Activated T-helper 2 cell treated with anti-CD3 and anti-CD28 coated beads, Interferon-gamma antibody, Interleukin-2, Interleukin-4, amounts not matched to agents 10 μg/mL and 5 μg/mL and 100 μg/mL, durations not matched to agents 14 hours and 24 hours and 36 hours (primary cell): ENCODE measurements around the gene TCF12. TPM values are rescaled to one million over a fixed set of nuclear protein-coding genes. Genes with fewer than 3 reads are reported as not detected.
A peak's percentile ranks its signal among the peaks of the same experiment; 100 is the strongest.
"Not testable (repeated sequence)": the region's sequence is repeated elsewhere in the genome, so short reads cannot be mapped to it uniquely, and the experiment has no call there.

Source experiments
- DNase-seq: peaks from one replicate; pipeline ENCODE4 v3.0.0; 2021; ENCODE audit warnings: low spot score
- H3K27ac Mint-ChIP-seq: one replicate; pipeline ENCODE4 v1.8.0; 2021; ENCODE audit warnings: mixed read lengths
- H3K27me3 Mint-ChIP-seq: one replicate; pipeline ENCODE4 v1.8.0; 2021; ENCODE audit warnings: low read depth, mixed read lengths
- H3K36me3 Mint-ChIP-seq: one replicate; pipeline ENCODE4 v1.8.0; 2021; ENCODE audit warnings: low read depth, mixed read lengths
- H3K4me1 Mint-ChIP-seq: one replicate; pipeline ENCODE4 v1.8.0; 2021; ENCODE audit warnings: low read depth, mixed read lengths
- H3K4me3 Mint-ChIP-seq: one replicate; pipeline ENCODE4 v1.8.0; 2021; ENCODE audit warnings: low read depth, mild to moderate bottlenecking, moderate library complexity, mixed read lengths
- H3K9me3 Mint-ChIP-seq: one replicate; pipeline ENCODE4 v1.8.0; 2021; ENCODE audit warnings: mixed read lengths
- intact Hi-C: fragments of 100-400 bp; cut with micrococcal nuclease; formaldehyde crosslinking; loops from one replicate; pipeline ENCODE4 v1.15.1; 2023
- total RNA-seq: library from RNA; stranded (reverse); gene quantifications from 2 replicates; pipeline ENCODE4 v1.2.3, GENCODE V29; 2022

The TCF12 gene
- total RNA-seq, 1 donor from 2014 or later = 70.7 TPM

GRCh38 chr15:56919609-56920366 lies 1.3 kb downstream of the TCF12 start:
- intact Hi-C loops = loop anchor here (2.0 to 10.0 kb wide), 3 partner anchors 45 to 925 kb away; partner anchors contain the start of gene NEDD4
- Mint-ChIP-seq H3K27me3 (no peaks in the 10 kb centered on the region), H3K4me1 (peaks cover 35% of the 10 kb centered on the region), H3K9me3 (peaks cover 4% of the 10 kb centered on the region), H3K27ac (peak overlapping the region; percentile 88), H3K36me3 (peaks cover 37% of the 10 kb centered on the region), H3K4me3 (peak overlapping the region; percentile 92)
- DNase-seq = peak; percentile 14

- Mint-ChIP-seq H3K27me3 (no peaks in the 10 kb centered on the region), H3K9me3 (peaks cover 4% of the 10 kb centered on the region), H3K36me3 (peaks cover 38% of the 10 kb centered on the region), H3K4me3 (peak overlapping the region; percentile 92), H3K27ac (peak overlapping the region; percentile 88), H3K4me1 (peaks cover 35% of the 10 kb centered on the region)
- intact Hi-C loops = no loop called here
- no peak for DNase-seq
Observed at GRCh38 chr15:56920367-56920627, 1.9 kb downstream of the TCF12 start.

- Mint-ChIP-seq H3K4me1 (peaks cover 37% of the 10 kb centered on the region), H3K27ac (no peak overlapping the region), H3K36me3 (peaks cover 52% of the 10 kb centered on the region), H3K4me3 (no peak overlapping the region), H3K9me3 (no peaks in the 10 kb centered on the region), H3K27me3 (no peaks in the 10 kb centered on the region)
- DNase-seq = no peak
- intact Hi-C loops = no loop called here
Observed at GRCh38 chr15:56923174-56923591, 4.7 kb downstream of the TCF12 start.

- Mint-ChIP-seq H3K27me3 (no peaks in the 10 kb centered on the region), H3K4me1 (peaks cover 55% of the 10 kb centered on the region), H3K4me3 (no peak overlapping the region), H3K9me3 (no peaks in the 10 kb centered on the region), H3K36me3 (peaks cover 66% of the 10 kb centered on the region), H3K27ac (no peak overlapping the region)
- intact Hi-C loops = no loop called here
- DNase-seq = no peak
Observed at GRCh38 chr15:56927816-56928215, 9.4 kb downstream of the TCF12 start.

- H3K9me3 Mint-ChIP-seq = no peaks in the 10 kb centered on the region
- H3K27ac Mint-ChIP-seq = no peak overlapping the region
- intact Hi-C loops = no loop called here
- no peaks in the 10 kb centered on the region for H3K27me3 Mint-ChIP-seq
- no peak for DNase-seq
- H3K36me3 Mint-ChIP-seq = peaks cover 60% of the 10 kb centered on the region
- H3K4me1 Mint-ChIP-seq = peaks cover 48% of the 10 kb centered on the region
- no peak overlapping the region for H3K4me3 Mint-ChIP-seq
Observed at GRCh38 chr15:56929399-56929798, 11.0 kb downstream of the TCF12 start.

GRCh38 chr15:56929933-56930332 lies 11.5 kb downstream of the TCF12 start:
- Mint-ChIP-seq H3K4me3 (no peak overlapping the region), H3K9me3 (no peaks in the 10 kb centered on the region), H3K27ac (no peak overlapping the region), H3K36me3 (peaks cover 61% of the 10 kb centered on the region), H3K4me1 (peaks cover 47% of the 10 kb centered on the region), H3K27me3 (no peaks in the 10 kb centered on the region)
- DNase-seq = no peak
- intact Hi-C loops = no loop called here

GRCh38 chr15:56930669-56931313 lies 12.3 kb downstream of the TCF12 start:
- H3K27me3 Mint-ChIP-seq = no peaks in the 10 kb centered on the region
- no peak overlapping the region for H3K27ac Mint-ChIP-seq
- no peaks in the 10 kb centered on the region for H3K9me3 Mint-ChIP-seq
- peaks cover 45% of the 10 kb centered on the region for H3K4me1 Mint-ChIP-seq
- H3K36me3 Mint-ChIP-seq = peaks cover 62% of the 10 kb centered on the region
- intact Hi-C loops = no loop called here
- no peak for DNase-seq
- H3K4me3 Mint-ChIP-seq = no peak overlapping the region

GRCh38 chr15:56931639-56932508 lies 13.4 kb downstream of the TCF12 start:
- H3K27me3 Mint-ChIP-seq = no peaks in the 10 kb centered on the region
- H3K4me3 Mint-ChIP-seq = no peak overlapping the region
- no peak for DNase-seq
- peaks cover 10% of the 10 kb centered on the region for H3K9me3 Mint-ChIP-seq
- H3K27ac Mint-ChIP-seq = no peak overlapping the region
- peaks cover 50% of the 10 kb centered on the region for H3K4me1 Mint-ChIP-seq
- intact Hi-C loops = no loop called here
- H3K36me3 Mint-ChIP-seq = peaks cover 69% of the 10 kb centered on the region

GRCh38 chr15:56932509-56932868 lies 14.0 kb downstream of the TCF12 start:
- intact Hi-C loops, DNase-seq, H3K27me3 Mint-ChIP-seq, H3K4me3 Mint-ChIP-seq, H3K27ac Mint-ChIP-seq: not testable (repeated sequence)
- H3K36me3 Mint-ChIP-seq = peaks cover 71% of the 10 kb centered on the region
- peaks cover 49% of the 10 kb centered on the region for H3K4me1 Mint-ChIP-seq
- peaks cover 14% of the 10 kb centered on the region for H3K9me3 Mint-ChIP-seq

- H3K9me3 Mint-ChIP-seq = peaks cover 14% of the 10 kb centered on the region
- intact Hi-C loops = no loop called here
- no peak for DNase-seq
- no peaks in the 10 kb centered on the region for H3K27me3 Mint-ChIP-seq
- no peak overlapping the region for H3K27ac Mint-ChIP-seq
- no peak overlapping the region for H3K4me3 Mint-ChIP-seq
- peaks cover 45% of the 10 kb centered on the region for H3K4me1 Mint-ChIP-seq
- peaks cover 67% of the 10 kb centered on the region for H3K36me3 Mint-ChIP-seq
Observed at GRCh38 chr15:56933410-56933809, 15.0 kb downstream of the TCF12 start.

GRCh38 chr15:56933811-56934210 lies 15.4 kb downstream of the TCF12 start:
- intact Hi-C loops = no loop called here
- no peak for DNase-seq
- peaks cover 44% of the 10 kb centered on the region for H3K4me1 Mint-ChIP-seq
- no peak overlapping the region for H3K4me3 Mint-ChIP-seq
- H3K36me3 Mint-ChIP-seq = peaks cover 67% of the 10 kb centered on the region
- no peaks in the 10 kb centered on the region for H3K27me3 Mint-ChIP-seq
- H3K9me3 Mint-ChIP-seq = peaks cover 14% of the 10 kb centered on the region
- H3K27ac Mint-ChIP-seq = no peak overlapping the region

GRCh38 chr15:56934269-56934668 lies 15.8 kb downstream of the TCF12 start:
- Mint-ChIP-seq H3K27ac (no peak overlapping the region), H3K4me3 (no peak overlapping the region), H3K36me3 (peaks cover 64% of the 10 kb centered on the region), H3K4me1 (peaks cover 40% of the 10 kb centered on the region), H3K27me3 (no peaks in the 10 kb centered on the region), H3K9me3 (peaks cover 14% of the 10 kb centered on the region)
- no peak for DNase-seq
- intact Hi-C loops = no loop called here

GRCh38 chr15:56936929-56937328 lies 18.5 kb downstream of the TCF12 start:
- Mint-ChIP-seq H3K4me3 (no peak overlapping the region), H3K27ac (no peak overlapping the region), H3K4me1 (peaks cover 23% of the 10 kb centered on the region), H3K27me3 (no peaks in the 10 kb centered on the region), H3K9me3 (peaks cover 14% of the 10 kb centered on the region), H3K36me3 (peaks cover 41% of the 10 kb centered on the region)
- intact Hi-C loops = no loop called here
- no peak for DNase-seq
